Activated T-cell treated with anti-CD3 and anti-CD28 coated beads for 4 hours (primary cell): Measurements from ENCODE around the gene MYL6B.
"Not testable (repeated sequence)": the region's sequence is repeated elsewhere in the genome, so short reads cannot be mapped to it uniquely, and the experiment has no call there.

ENCODE experiments used
- DNase-seq: peaks from one replicate; pipeline ENCODE4 v3.0.0-alpha.2; 2020

The MYL6B gene

DNA sequence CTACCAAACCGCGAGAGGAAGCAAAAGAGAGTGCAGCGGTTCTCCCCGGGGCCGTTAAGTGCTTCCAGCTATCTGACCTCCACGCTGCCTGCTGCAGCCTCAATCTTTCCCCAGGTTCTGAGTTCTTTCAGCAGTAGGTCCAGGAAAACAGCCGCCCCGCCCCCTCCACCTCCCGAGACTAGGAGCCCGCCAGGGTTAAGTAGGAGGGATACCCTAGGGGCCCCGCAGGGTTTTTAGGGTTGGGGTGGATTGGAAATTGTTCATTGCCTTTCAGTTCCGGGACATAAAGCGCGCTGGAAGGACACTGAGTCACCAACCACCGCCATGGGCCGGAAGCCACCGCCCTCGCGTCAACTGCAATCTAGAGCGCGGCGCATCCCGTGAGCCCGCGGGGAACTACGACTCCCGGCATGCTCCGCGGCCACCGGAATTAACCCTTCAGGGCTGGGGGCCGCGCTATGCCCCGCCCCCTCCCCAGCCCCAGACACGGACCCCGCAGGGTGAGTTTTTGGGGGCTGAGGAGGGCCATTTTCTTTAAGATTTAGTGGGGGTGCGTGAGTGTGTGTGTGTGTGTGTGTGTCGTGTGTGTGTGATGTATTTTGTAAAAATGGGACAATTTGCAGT lies at the start of gene MYL6B:
TSS of gene MYL6B (plus strand) at position 456 of the 624 bp plus-strand sequence. CDS start 1,332 bp downstream, outside the sequence.
- DNase-seq, result peak; percentile 88

DNA sequence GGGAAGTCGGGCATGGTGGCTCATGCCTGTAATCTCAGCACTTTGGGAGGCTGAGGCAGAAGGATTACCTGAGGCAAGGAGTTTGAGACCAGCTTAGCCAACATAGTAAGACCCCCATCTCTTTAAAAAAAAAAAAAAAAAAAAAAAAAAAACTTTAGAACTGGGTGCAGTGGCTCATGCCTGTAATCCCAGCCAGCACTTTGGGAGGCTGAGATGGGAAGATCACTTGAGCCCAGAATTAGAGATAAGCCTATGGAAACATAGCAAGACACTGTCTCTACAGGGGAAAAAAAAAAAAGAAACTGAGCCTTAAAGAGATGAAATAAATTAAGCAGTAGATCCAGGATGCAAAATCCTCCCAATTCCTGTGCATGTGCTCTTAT lies 49.7 kb upstream of the MYL6B start:
- DNase-seq, result no peak

DNA sequence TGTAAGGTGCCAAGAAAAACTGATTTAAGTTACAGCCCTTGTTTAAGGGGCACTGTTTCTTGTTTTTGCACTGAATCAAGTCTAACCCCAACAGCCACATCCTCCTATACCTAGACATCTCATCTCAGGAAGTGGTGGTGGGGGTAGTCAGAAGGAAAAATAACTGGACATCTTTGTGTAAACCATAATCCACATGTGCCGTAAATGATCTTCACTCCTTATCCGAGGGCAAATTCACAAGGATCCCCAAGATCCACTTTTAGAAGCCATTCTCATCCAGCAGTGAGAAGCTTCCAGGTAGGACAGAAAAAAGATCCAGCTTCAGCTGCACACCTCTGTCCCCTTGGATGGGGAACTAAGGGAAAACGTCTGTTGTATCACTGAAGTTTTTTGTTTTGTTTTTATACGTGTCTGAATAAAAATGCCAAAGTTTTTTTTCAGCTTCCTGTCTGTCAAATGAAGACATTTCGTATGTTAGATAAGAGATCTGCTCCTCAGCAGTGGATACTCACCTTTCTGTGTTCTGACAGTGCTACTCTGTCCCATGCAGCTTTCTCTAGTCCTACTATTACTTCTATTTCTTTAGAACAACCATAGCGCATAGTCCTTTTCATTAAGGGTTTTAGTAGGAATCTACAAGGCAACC lies 49.2 kb upstream of the MYL6B start:
- no peak for DNase-seq

DNA sequence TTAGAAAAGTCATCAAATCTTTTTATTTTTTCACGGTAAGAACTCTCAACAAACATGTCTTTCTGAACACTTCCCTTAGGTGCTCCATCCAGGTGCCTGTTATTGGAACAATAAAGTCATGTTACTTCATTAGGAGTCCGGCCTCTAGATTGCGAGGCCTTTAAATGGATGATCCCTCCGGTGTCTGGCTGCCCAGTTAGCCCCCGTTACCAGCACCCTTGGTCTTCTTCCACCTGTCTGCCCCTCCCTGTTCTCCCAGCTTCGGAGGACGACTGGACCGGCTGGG lies 48.6 kb upstream of the MYL6B start:
- DNase-seq, result no peak

DNA sequence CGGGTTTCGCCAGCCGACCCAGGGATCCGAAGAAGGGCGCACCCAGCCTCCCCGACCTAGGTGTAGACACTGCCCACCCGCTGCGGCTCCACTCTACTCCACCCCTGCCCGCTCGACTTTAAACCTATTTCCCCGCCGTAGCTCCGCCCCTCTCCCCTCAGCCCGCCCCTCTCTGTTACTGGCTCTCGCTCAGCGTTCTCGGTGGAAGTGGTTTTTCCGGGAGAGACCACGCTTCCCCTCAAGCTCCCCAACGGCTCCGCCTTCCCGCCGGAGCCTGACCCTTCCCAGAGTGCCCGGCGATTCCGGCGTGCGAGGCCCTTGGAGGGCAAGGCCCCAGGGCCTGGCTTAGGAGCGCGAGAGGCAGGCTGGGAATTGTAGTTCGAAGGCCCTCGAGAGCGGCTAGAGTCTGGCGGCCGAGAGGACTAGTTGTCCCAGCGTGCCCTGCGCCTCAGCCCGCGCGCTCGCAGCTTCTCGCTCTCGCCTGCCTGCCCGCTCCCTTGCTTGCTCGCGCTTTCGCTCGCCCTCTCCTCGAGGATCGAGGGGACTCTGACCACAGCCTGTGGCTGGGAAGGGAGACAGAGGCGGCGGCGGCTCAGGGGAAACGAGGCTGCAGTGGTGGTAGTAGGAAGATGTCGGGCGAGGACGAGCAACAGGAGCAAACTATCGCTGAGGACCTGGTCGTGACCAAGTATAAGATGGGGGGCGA lies 48.1 kb upstream of the MYL6B start, which contains the start of gene PA2G4:
TSS of gene PA2G4 (plus strand) at position 451 of the 706 bp plus-strand sequence. CDS start at position 630, 179 bp downstream.
- peak; percentile 94 for DNase-seq

DNA sequence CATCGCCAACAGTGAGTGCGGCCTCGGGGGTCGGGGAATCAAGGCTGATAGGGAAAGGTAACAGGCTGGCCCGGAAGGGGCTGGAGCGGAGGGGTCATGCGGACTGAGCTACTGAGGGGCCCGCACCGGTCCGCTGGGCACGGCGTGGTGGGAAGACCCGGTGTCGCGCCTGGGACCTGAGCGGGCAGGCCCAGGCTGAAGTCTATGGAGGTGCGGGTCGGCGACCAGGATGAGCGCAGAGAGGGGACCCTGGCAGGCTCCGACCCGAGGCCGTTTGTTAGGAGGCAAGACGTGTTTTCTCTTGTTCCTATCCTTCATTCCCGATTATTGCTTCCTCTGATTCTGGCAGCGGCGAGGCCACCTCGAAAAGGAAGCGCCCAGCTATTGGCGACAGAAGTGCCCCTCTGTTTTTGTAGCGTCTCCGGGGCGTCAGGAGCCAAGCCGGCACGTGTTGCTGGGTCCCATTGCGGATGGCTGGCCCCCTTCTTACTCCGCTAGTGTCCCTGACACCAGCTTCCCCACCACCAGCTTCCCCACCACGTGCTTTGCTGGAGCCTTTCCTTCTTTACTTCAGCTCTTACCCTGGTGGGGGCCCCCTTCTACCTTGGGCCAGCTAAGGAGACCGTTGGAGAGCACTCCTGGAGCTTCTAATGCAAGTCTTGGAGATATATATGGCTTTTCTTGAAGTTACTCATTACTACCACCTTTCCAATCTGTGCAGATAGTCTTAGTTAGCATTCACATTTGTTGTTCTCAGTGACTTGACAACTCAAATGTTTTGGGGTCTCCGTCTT lies 47.4 kb upstream of the MYL6B start:
- no peak for DNase-seq

DNA sequence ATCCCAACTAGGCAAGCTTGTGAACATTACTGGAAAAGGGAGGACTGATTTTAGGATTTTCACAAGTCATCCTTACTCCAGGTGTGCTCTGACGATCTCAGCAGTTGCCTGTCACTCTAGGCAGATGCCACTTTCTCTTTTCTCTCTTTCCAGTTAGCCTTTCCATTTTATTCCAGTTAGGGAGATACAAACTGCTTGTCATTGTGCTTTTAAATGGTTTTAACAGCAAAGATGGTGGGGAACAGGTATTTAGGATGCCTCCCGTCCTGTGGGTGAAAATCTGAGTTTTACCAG lies 46.8 kb upstream of the MYL6B start:
- DNase-seq, result no peak

DNA sequence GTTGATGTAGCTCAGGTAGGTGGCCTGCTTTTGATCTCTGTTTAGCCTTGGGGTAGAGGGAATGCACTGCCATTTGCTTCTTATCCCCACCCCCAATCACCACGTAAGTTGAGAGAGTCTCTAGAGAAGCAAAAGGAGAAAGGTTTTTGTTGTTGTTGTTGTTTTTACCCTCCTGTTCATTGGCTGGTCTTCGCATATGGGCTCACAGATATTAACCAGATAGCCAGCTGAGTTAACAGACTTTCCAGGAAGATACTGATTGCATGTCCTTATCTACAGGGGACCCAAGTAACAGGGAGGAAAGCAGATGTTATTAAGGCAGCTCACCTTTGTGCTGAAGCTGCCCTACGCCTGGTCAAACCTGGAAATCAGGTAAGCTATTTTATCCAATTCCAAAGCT lies 45.1 kb upstream of the MYL6B start:
- no peak for DNase-seq

DNA sequence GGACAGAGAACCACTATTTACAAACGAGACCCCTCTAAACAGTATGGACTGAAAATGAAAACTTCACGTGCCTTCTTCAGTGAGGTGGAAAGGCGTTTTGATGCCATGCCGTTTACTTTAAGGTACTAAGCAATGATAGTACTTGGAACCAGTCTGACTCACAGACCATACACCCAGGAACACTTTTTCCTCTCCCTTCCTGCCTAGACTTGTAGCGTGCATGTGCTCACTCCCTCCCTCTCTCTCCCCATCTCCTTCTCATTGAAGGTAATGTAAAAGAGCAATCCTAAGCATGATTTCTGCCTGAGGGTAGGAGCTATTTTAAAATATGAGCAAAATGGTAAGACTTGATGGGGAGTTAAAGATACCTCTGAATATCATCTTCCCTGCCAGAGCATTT lies 41.8 kb upstream of the MYL6B start:
- no peak for DNase-seq

DNA sequence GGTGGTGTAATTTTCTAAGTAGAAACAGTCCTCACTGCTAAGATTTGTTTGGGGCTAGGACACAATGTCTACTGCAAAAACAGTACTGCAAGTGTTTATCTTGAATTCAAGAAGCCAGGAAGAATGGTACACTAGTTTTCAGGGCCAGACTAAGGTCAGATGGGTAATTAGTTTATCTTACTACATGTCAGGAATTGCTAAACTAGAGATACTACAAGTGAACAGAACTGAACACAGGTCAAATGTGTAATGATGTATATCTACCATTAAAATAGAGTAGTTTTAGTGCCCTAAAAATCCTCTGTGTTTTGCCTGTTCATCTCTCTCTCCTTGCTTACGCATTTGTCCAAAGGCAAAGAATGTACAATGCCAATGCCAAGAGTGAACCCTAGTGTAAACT lies 38.3 kb upstream of the MYL6B start:
- DNase-seq, result no peak

DNA sequence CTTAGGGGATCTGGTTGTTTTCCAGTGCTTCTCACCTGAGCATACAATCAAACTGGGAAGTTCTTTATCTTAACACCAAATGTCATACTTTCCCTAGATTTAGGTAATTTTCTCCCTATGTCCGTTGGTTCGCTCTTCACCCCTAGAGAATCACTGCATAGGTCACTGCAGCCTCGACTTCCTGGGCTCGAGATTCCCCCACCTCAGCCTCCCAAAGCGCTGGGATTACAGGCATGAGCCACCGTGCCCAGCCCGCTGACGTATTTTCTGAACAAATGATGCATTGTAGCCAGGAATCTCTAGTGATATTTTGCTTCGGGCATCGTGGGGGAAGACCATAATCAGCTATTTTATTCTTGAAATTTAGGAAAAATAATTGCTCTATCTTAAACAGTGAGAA lies 37.1 kb upstream of the MYL6B start:
- no peak for DNase-seq

DNA sequence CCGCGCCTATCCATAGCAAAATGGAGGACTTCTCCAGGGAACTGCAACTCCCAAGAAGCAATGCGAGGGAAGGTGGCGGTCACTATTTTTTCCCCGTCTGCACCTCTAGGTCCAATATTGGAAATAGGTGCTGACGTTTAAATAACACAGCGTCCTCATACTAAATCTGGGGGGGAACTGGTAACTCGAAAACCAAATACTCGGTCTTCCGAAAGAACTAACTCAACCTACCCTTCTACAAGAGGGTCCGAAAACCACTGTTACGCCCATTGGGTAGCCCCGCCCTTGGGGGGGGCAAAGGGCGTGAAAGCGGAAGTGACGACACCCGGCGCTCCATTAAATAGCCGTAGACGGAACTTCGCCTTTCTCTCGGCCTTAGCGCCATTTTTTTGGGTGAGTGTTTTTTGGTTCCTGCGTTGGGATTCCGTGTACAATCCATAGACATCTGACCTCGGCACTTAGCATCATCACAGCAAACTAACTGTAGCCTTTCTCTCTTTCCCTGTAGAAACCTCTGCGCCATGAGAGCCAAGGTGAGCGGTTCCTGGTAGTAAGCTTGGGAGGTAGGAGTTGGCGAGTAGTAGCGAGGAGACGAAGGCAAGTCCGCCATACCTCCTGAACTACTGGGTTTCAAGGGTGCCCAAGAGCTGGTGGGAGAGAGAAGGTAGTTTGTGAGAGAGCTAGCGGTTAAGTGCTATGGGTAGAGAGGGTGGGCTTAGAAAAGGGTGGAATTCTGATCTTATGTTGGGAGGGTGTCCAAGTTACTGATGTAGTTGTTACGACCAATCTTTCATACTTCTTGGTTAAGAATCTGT lies 35.9 kb upstream of the MYL6B start, which contains the start of gene RPL41:
TSS of gene RPL41 (plus strand) at position 367 of the 815 bp plus-strand sequence.
- DNase-seq, result peak; percentile 97

DNA sequence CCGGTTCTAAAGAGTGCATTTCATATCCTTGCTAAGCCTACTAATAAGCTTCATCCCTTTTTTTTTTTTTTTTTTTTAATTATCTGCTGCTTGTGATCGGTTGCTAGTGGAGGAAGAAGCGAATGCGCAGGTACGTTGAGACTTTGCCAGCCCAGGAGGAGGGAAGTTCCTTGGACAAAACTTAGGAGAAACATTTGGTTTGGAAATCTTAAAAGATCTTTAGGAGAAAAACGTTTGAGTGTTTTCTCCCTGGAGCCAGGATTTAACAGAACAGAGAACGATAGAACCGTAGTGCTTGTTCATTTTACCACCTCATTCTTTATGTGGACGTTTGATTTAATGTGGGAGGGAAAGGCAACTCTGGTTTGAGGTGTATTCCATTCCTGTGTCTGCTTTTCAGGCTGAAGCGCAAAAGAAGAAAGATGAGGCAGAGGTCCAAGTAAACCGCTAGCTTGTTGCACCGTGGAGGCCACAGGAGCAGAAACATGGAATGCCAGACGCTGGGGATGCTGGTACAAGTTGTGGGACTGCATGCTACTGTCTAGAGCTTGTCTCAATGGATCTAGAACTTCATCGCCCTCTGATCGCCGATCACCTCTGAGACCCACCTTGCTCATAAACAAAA lies 35.2 kb upstream of the MYL6B start:
- not testable (repeated sequence) for DNase-seq

DNA sequence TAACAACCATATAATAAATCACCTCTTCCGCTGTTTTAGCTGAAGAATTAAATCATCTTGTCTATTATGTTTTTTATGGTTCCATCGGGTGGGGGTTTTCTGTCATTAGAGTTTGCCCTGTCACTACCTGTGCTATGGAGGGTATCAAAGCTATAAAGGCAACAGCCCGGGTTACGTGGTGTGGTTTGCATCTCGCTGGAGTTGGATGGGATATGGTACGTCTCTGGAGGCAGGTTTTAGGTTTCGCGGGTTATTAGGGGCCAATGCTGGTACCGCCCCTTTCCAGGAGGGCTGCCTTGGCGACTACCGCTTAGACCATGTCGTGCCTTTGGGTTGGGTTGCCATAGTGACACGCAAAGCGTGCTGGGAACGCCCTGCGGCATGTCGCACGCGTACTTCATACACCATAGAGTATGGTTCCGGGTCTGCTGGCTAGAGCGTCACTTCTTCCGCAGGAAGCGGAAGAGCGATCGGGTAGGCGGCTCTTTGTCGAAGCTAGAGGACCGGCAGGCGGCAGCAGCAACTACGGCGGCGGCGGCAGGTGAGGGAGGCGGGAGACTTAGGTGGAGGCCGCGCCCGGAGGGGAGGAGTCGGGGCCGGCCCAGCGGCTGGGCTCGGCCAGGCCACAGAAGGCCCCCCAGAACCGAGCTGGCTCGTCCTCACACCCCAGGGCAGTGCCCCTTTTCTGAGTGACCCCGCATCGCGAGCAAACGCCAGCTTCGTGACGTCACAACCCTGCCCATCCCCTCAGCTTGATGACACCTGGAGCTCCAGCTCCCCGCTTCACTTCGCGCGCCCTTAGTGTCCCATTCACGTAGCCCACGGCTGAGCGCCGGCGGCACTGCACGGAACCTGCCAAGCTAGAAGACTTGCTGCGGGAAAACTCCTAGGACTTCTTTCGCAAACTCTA lies 34.4 kb upstream of the MYL6B start, which contains the start of gene ZC3H10:
TSS of gene ZC3H10 (plus strand) at position 489 of the 910 bp plus-strand sequence. CDS start 2,297 bp downstream, outside the sequence.
- DNase-seq, result peak; percentile 94

DNA sequence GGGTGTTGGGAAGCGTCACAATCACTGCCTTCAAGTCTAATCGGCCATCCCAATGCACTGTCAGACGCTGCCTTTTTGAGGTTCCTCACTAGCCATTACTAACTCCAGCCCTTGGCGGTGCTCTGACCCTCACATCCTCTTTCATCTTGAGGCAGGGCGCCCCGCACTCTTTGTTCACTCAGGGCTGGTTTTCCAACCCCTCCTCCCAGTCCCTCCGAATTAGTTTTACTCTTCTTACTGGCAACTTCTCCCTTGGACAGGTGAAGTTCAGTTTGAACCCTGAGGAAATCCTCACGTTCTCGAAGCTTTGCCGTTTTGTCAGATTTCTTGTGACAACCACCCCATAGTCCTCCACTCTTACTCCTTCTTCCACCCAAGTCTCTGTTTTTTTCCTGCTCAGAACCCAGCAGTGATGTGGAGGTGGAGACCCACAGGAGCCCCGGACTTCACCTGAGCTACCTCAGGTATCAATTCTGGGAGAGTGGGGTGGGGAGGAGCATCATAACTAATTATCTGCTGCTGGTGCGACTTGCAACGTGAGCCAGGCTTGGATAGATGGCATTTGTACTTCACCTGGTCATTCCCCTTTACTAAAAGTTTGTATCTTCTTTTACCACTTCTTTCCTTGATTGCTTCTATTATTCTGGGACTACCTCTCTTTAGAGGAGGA lies 33.6 kb upstream of the MYL6B start:
- DNase-seq, result no peak

DNA sequence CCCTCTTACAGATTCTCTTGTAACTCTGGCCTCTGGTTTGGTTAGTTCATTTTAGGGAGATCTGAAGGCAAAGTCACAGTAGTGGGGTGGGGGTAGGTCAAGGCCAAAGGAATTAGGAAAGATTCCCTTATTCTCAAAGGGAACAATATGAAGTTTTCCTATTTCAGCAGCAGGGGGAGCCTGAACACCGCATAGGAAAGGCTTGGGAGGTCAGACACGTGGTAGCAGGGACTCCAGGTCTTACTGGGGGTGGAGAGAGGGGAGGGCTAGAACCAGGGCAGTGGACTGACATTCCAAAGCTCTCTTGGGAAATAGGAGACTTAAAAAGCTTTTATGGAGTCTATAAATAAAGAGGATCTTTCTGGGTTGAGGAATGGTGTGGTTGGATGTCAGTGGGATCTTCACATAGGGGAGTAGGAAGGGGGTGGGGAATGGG lies 33.0 kb upstream of the MYL6B start:
- peak; percentile 39 for DNase-seq

DNA sequence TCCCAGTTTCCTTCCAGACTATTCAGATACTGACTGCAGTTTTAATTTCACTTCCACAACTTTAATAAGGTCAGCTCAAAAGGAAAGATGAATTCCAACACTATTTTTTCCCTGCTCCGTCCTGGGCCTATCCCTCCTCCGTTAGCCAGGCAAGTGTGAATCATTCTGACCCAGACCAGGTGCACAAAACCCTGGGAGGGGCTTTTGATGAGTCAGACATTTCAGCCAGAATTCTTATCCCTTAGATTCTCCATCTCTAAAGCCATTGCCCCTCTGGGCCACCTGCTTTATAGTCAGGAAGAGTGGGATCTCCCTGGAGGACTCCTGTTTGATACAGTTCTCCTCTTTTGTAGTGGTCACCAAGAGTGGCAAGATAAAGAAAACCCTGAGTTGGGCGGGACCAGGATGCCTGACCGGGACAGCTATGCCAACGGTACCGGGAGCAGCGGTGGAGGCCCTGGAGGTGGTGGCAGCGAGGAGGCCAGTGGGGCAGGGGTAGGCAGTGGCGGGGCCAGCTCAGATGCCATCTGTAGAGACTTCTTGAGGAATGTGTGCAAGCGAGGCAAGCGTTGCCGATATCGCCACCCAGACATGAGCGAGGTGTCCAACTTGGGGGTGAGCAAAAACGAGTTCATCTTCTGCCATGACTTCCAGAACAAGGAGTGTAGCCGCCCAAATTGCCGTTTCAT lies 32.1 kb upstream of the MYL6B start:
- DNase-seq, result no peak

DNA sequence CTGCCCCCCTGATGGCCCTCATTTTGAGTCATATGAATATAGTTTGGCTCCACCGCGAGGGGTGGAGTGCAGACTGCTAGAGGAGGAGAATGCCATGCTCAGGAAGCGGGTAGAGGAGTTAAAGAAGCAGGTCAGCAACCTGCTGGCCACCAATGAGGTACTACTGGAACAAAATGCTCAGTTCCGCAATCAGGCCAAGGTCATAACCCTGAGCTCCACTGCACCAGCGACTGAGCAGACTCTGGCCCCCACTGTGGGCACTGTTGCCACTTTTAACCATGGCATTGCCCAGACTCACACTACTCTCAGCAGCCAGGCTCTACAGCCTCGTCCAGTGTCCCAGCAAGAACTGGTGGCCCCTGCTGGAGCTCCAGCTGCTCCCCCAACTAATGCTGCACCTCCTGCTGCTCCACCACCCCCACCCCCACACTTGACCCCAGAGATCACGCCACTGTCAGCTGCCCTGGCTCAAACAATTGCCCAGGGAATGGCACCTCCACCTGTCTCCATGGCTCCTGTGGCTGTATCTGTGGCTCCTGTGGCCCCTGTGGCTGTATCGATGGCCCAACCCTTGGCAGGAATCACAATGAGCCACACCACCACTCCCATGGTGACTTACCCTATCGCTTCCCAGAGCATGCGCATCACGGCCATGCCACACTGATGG lies 31.1 kb upstream of the MYL6B start:
- DNase-seq, result no peak

DNA sequence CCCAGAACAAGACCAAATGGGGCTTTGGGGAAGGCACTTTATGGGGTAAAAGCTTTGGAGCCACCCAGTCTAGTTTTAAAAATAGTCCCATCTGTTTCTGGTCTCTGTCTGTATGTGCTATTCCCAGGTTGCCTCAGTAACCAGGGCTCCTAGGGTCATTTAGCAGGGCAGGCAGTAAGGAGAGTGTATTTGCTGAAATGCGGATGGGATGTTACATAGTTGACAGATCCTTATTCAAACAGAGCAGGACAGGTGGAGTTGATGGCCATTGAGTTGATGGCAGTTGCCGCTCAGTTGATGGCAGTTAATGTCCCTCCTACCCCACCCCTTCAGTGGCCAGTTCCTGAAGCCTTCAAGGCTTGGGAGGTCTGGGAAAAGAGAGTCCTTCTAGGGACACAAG lies 29.8 kb upstream of the MYL6B start:
- DNase-seq, result no peak
